ENCODE data around the gene CRAMP1. TPM values are rescaled to one million over a fixed set of nuclear protein-coding genes. Genes with fewer than 3 reads are reported as not detected.
A peak's percentile ranks its signal among the peaks of the same experiment; 100 is the strongest.

Gene CRAMP1, protein sequence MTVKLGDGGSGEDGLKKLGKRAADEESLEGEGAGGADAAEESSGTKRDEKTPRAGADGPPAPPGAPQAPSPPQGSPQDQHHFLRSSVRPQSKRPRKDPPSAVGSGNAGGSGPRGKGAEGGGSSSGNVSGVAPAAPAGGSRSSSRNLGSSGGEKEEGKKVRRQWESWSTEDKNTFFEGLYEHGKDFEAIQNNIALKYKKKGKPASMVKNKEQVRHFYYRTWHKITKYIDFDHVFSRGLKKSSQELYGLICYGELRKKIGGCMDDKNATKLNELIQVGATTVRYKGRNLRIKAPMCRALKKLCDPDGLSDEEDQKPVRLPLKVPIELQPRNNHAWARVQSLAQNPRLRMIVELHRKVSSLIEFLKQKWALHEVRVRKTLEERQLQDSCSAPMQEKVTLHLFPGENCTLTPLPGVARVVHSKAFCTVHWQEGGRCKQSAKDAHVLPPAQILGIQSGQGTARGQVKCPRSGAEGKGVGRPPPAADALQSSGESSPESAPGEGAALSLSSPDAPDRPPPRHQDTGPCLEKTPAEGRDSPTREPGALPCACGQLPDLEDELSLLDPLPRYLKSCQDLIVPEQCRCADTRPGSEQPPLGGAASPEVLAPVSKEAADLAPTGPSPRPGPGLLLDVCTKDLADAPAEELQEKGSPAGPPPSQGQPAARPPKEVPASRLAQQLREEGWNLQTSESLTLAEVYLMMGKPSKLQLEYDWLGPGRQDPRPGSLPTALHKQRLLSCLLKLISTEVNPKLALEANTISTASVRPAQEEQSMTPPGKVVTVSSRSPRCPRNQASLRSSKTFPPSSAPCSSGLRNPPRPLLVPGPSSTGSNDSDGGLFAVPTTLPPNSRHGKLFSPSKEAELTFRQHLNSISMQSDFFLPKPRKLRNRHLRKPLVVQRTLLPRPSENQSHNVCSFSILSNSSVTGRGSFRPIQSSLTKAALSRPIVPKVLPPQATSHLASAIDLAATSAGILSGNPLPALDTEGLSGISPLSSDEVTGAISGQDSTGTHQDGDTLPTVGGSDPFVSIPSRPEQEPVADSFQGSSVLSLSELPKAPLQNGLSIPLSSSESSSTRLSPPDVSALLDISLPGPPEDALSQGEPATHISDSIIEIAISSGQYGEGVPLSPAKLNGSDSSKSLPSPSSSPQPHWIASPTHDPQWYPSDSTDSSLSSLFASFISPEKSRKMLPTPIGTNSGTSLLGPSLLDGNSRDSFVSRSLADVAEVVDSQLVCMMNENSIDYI (N-terminal part only)
- total RNA-seq (2021; ENCODE audit: unreplicated experiment) = 22.9 TPM
- polyA plus RNA-seq (2012) = 13.4 and 14.7 TPM in 2 replicates
- percentile 66 among the genes with signal in this experiment for Bru-seq, nascent RNA
- BruChase-seq, experiment 1, labeled RNA remaining after a 6-hour chase = percentile 78 among the genes with signal in this experiment
- percentile 77 among the genes with signal in this experiment for BruChase-seq, experiment 2, labeled RNA remaining after a 2-hour chase
- long read RNA-seq, partial matches to known transcripts = 0 of 3 reads
- long read RNA-seq, other reads (novel, unspliced or antisense) = 3 of 3 reads

DNA sequence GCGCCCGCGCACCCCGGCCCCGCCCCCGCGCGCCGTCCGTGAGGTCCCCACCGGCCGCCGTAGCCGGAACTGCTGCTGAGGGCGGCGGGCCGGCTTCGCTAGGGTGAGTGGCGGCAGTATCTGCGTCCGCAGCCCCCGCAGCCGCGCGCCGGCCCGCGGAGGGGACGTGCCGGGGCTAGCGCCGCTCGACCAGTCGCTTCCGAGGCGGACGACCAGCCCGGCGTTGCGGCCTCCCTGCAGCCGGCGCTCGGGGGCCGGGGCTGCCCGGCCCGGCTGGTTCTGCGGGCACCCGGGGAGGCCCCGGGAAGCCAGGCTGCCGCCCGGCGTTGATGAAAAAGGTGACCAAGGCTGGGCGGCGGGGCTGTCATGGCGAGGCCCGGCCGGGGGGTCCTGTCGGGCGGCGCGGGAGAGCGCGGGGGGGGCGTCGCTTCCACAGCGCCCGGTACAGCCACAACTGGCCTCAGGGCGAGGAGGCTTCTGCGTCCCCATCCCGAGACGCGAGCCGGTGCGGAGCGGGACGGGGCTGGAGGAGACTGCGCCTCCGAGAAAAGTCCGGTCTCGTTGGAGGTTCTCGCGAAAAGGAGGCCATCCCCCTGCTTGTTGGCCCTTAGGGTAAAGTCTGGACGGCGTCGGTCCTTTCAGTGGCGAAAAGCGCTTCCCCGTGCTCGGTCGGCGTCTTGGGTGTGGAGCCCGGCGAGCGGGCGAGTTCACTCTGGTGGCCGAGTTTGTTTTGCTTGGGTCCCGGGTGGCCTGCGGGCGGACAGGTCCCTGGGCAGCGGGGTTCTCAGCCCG lies at the start of gene CRAMP1:
Gene CRAMP1 (plus strand): TSS at position 41 of the 792 bp plus-strand sequence. CDS start 2,280 bp downstream, outside the sequence.
- Histone ChIP-seq H3K9me3 (ENCODE audit: control insufficient read depth in 1 of 2, insufficient read depth in 1 of 2, low read depth in 1 of 2, low read length in 2 of 2) (no peaks in the 10 kb centered on the region), H3K27me3 (ENCODE audit: insufficient read depth, low read length) (no peaks in the 10 kb centered on the region), H3K4me2 (ENCODE audit: low read length) (peak within 1 kb of the TSS; percentile 98), H3K9ac (ENCODE audit: low read length) (peak within 1 kb of the TSS; percentile 93), H3K4me1 (ENCODE audit: control insufficient read depth in 1 of 2, insufficient read depth in 2 of 2, low read length in 2 of 2) (peaks cover 7 to 35% of the 10 kb centered on the region in 2 experiments), H3K9me2 (ENCODE audit: insufficient read depth) (no peaks in the 10 kb centered on the region), H3K27ac (ENCODE audit: low read depth, low read length) (peak within 1 kb of the TSS; percentile 71), H4K20me1 (ENCODE audit: insufficient read depth) (no peaks in the 10 kb centered on the region), H3K36me3 (ENCODE audit: control insufficient read depth in 1 of 2, insufficient read depth in 2 of 2, low read length in 2 of 2) (peaks cover 4 to 14% of the 10 kb centered on the region in 2 experiments; a peak in 2 of 4 replicates), H3K79me2 (ENCODE audit: insufficient read depth, low read length) (peaks cover 39% of the 10 kb centered on the region), H3K4me3 (replicated peaks in 1 of 2; ENCODE audit: low read depth in 1 of 2, low read length in 2 of 2) (peak within 1 kb of the TSS; percentile 91 to 94), H2AFZ (ENCODE audit: low read depth, low read length, poor library complexity, severe bottlenecking) (no peak within 1 kb of the TSS)
- intact Hi-C loops (cut with micrococcal nuclease) = loop anchor here (5.0 kb wide), 1 partner anchor 195 kb away; no protein-coding TSS in a partner anchor
- CTCF ChIA-PET = interaction anchor here (1.0 to 1.4 kb wide), 2 partner anchors 93 to 250 kb away, joined by 3 read pairs; no protein-coding TSS in a partner anchor
- ATAC-seq (no peak; the same call in 1 of the 2 replicates), DNase-seq (ENCODE audit: low read depth, low spot score) (no peak)
- BruUV-seq (replicated peaks) = no TSS peak
- RAD21 ChIA-PET (ENCODE audit: low non-redundant PET in 1 of 2, low total read pairs in 2 of 2, uncharacterized antibody in 2 of 2, unreplicated experiment in 2 of 2) = no interaction called here
- POLR2A ChIA-PET = interaction anchor here (1.1 kb wide), 1 partner anchor 65 kb away, joined by 5 read pairs; the partner anchor contains the start of gene JPT2
- TF ChIP-seq EZH2phosphoT487 (IDR thresholded peaks at IDR 0.05; ENCODE audit: borderline replicate concordance) = no peak
- TF ChIP-seq SRF (IDR thresholded peaks at IDR 0.05; ENCODE audit: low read depth) = no peak
- no peak for TF ChIP-seq JUND (IDR thresholded peaks at IDR 0.05)
- TF ChIP-seq, protein P1, sequence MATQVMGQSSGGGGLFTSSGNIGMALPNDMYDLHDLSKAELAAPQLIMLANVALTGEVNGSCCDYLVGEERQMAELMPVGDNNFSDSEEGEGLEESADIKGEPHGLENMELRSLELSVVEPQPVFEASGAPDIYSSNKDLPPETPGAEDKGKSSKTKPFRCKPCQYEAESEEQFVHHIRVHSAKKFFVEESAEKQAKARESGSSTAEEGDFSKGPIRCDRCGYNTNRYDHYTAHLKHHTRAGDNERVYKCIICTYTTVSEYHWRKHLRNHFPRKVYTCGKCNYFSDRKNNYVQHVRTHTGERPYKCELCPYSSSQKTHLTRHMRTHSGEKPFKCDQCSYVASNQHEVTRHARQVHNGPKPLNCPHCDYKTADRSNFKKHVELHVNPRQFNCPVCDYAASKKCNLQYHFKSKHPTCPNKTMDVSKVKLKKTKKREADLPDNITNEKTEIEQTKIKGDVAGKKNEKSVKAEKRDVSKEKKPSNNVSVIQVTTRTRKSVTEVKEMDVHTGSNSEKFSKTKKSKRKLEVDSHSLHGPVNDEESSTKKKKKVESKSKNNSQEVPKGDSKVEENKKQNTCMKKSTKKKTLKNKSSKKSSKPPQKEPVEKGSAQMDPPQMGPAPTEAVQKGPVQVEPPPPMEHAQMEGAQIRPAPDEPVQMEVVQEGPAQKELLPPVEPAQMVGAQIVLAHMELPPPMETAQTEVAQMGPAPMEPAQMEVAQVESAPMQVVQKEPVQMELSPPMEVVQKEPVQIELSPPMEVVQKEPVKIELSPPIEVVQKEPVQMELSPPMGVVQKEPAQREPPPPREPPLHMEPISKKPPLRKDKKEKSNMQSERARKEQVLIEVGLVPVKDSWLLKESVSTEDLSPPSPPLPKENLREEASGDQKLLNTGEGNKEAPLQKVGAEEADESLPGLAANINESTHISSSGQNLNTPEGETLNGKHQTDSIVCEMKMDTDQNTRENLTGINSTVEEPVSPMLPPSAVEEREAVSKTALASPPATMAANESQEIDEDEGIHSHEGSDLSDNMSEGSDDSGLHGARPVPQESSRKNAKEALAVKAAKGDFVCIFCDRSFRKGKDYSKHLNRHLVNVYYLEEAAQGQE (IDR thresholded peaks at IDR 0.05; ENCODE audit: low read depth) = no peak
- TF ChIP-seq ZFX (IDR thresholded peaks at IDR 0.05) = peak; percentile 71
- TF ChIP-seq FOSL1 (IDR thresholded peaks at IDR 0.05; ENCODE audit: low read depth) = no peak
- no peak for TF ChIP-seq POLR2A (IDR thresholded peaks at IDR 0.05; ENCODE audit: borderline replicate concordance, extremely low read depth, insufficient read depth, insufficient read length)
- no peak for TF ChIP-seq CEBPB (IDR thresholded peaks at IDR 0.05; ENCODE audit: low read depth)
- TF ChIP-seq ZNF274 (IDR thresholded peaks at IDR 0.05; ENCODE audit: low read depth, low read length) = no peak
- TF ChIP-seq, protein P2, sequence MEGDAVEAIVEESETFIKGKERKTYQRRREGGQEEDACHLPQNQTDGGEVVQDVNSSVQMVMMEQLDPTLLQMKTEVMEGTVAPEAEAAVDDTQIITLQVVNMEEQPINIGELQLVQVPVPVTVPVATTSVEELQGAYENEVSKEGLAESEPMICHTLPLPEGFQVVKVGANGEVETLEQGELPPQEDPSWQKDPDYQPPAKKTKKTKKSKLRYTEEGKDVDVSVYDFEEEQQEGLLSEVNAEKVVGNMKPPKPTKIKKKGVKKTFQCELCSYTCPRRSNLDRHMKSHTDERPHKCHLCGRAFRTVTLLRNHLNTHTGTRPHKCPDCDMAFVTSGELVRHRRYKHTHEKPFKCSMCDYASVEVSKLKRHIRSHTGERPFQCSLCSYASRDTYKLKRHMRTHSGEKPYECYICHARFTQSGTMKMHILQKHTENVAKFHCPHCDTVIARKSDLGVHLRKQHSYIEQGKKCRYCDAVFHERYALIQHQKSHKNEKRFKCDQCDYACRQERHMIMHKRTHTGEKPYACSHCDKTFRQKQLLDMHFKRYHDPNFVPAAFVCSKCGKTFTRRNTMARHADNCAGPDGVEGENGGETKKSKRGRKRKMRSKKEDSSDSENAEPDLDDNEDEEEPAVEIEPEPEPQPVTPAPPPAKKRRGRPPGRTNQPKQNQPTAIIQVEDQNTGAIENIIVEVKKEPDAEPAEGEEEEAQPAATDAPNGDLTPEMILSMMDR (IDR thresholded peaks at IDR 0.05 in 2 of 3, conservative IDR thresholded peaks at IDR 0.05 in 1 of 3; ENCODE audit: borderline replicate concordance in 1 of 3, insufficient read depth in 1 of 3, low read depth in 2 of 3, low read length in 2 of 3) = no peak
- peak; percentile 55 for TF ChIP-seq YY1 (IDR thresholded peaks at IDR 0.05; ENCODE audit: extremely low read depth, insufficient replicate concordance, low read depth, low read length)
- no peak for TF ChIP-seq CBX3 (IDR thresholded peaks at IDR 0.05; ENCODE audit: low read depth)
- TF ChIP-seq RAD21 (IDR thresholded peaks at IDR 0.05; ENCODE audit: low read depth) = no peak
- TF ChIP-seq, protein P3, sequence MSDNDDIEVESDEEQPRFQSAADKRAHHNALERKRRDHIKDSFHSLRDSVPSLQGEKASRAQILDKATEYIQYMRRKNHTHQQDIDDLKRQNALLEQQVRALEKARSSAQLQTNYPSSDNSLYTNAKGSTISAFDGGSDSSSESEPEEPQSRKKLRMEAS (IDR thresholded peaks at IDR 0.05) = no peak
